GM18951 (cell line): ENCODE measurements around the gene MIPOL1.

Experiments
- POLR2A ChIP-seq: IDR thresholded peaks from 4 replicates; pipeline ENCODE4 v1.6.1; 2011; ENCODE audit warnings: mild to moderate bottlenecking; ENCODE audit not compliant: insufficient read length, insufficient read depth; ENCODE audit errors: extremely low read depth
- in situ Hi-C: fragments of 300-500 bp; cut with MboI; formaldehyde crosslinking; loops from one replicate; pipeline ENCODE4 v1.12.0; 2022; ENCODE audit warnings: low sequenced_read_pairs, mixed read lengths, inconsistent platforms; ENCODE audit not compliant: unreplicated experiment

The MIPOL1 gene

GRCh38 chr14:37587881-37588666 lies 390.3 kb downstream of the MIPOL1 start:
- TF ChIP-seq POLR2A: no peak
- in situ Hi-C loops: no loop called here

GRCh38 chr14:37588667-37588955 lies 390.9 kb downstream of the MIPOL1 start:
- TF ChIP-seq POLR2A: no peak

GRCh38 chr14:37588956-37589714 lies 391.4 kb downstream of the MIPOL1 start:
- in situ Hi-C loops: no loop called here
- TF ChIP-seq POLR2A: no peak

More at GRCh38 chr14:37588667-37588955, 390.9 kb downstream of the MIPOL1 start:
- in situ Hi-C loops: no loop called here

GRCh38 chr14:37589715-37590427 lies 392.1 kb downstream of the MIPOL1 start:
- TF ChIP-seq POLR2A: no peak

GRCh38 chr14:37590428-37591139 lies 392.8 kb downstream of the MIPOL1 start:
- in situ Hi-C loops: no loop called here
- no peak for TF ChIP-seq POLR2A

More at GRCh38 chr14:37589715-37590427, 392.1 kb downstream of the MIPOL1 start:
- in situ Hi-C loops: no loop called here

GRCh38 chr14:37591311-37591940 lies 393.7 kb downstream of the MIPOL1 start:
- TF ChIP-seq POLR2A: no peak
- in situ Hi-C loops: no loop called here

GRCh38 chr14:37591941-37592481 lies 394.3 kb downstream of the MIPOL1 start:
- in situ Hi-C loops: no loop called here
- TF ChIP-seq POLR2A: no peak

- in situ Hi-C loops: no loop called here
- no peak for TF ChIP-seq POLR2A
These were observed 395.0 kb downstream of the MIPOL1 start for GRCh38 chr14:37592482-37593408.

GRCh38 chr14:37593511-37594237 lies 395.9 kb downstream of the MIPOL1 start:
- no peak for TF ChIP-seq POLR2A
- in situ Hi-C loops: no loop called here

GRCh38 chr14:37594238-37594970 lies 396.7 kb downstream of the MIPOL1 start:
- in situ Hi-C loops: no loop called here
- no peak for TF ChIP-seq POLR2A
